ENCODE data around the gene TSKS.

TSKS gene

GRCh38 chr19:49803529-49803856 lies 40.4 kb upstream of the TSKS start:
- Mint-ChIP-seq H3K27me3 (ENCODE audit: low read depth) (no peaks in the 10 kb centered on the region), H3K9me3 (no peaks in the 10 kb centered on the region), H3K4me1 (peaks cover 22% of the 10 kb centered on the region), H3K27ac (peak overlapping the region; percentile 28 to 89 (median 39)), H3K36me3 (ENCODE audit: low read depth) (peaks cover 31% of the 10 kb centered on the region), H3K4me3 (peak overlapping the region; percentile 36 to 39 (median 38))
- no peak for TF ChIP-seq CTCF (IDR thresholded peaks at IDR 0.05; ENCODE audit: unreplicated experiment in 3 of 3)

- Mint-ChIP-seq H3K9me3 (no peaks in the 10 kb centered on the region), H3K27me3 (ENCODE audit: low read depth) (no peaks in the 10 kb centered on the region), H3K4me1 (peaks cover 21% of the 10 kb centered on the region), H3K4me3 (peak overlapping the region; percentile 75 to 82 (median 82)), H3K36me3 (ENCODE audit: low read depth) (peaks cover 35% of the 10 kb centered on the region), H3K27ac (peak overlapping the region; percentile 39 to 89 (median 80))
- no peak for TF ChIP-seq CTCF (IDR thresholded peaks at IDR 0.05; ENCODE audit: unreplicated experiment in 3 of 3)
Measured at GRCh38 chr19:49802836-49803528, 39.9 kb upstream of the TSKS start.

GRCh38 chr19:49801966-49802661 lies 39.0 kb upstream of the TSKS start:
- H3K36me3 Mint-ChIP-seq (ENCODE audit: low read depth) = peaks cover 42% of the 10 kb centered on the region
- H3K9me3 Mint-ChIP-seq = no peaks in the 10 kb centered on the region
- H3K27me3 Mint-ChIP-seq (ENCODE audit: low read depth) = no peaks in the 10 kb centered on the region
- peak overlapping the region; percentile 74 to 89 (median 80) for H3K27ac Mint-ChIP-seq
- peak overlapping the region; percentile 75 to 82 (median 82) for H3K4me3 Mint-ChIP-seq
- peak; percentile 18 to 34 (median 27) for TF ChIP-seq CTCF (IDR thresholded peaks at IDR 0.05; ENCODE audit: unreplicated experiment in 3 of 3)
- H3K4me1 Mint-ChIP-seq = peaks cover 18% of the 10 kb centered on the region

GRCh38 chr19:49801401-49801888 lies 38.3 kb upstream of the TSKS start:
- H3K27me3 Mint-ChIP-seq (ENCODE audit: low read depth) = no peaks in the 10 kb centered on the region
- H3K27ac Mint-ChIP-seq = no peak overlapping the region
- no peak for TF ChIP-seq CTCF (IDR thresholded peaks at IDR 0.05; ENCODE audit: unreplicated experiment in 3 of 3)
- H3K4me3 Mint-ChIP-seq = peak overlapping the region in 2 of 3 experiments; percentile 28 to 50
- peaks cover 47% of the 10 kb centered on the region for H3K36me3 Mint-ChIP-seq (ENCODE audit: low read depth)
- H3K9me3 Mint-ChIP-seq = no peaks in the 10 kb centered on the region
- H3K4me1 Mint-ChIP-seq = peaks cover 17% of the 10 kb centered on the region

GRCh38 chr19:49800771-49801170 lies 37.7 kb upstream of the TSKS start:
- Mint-ChIP-seq H3K4me3 (peak overlapping the region; percentile 51 to 55 (median 54)), H3K9me3 (no peaks in the 10 kb centered on the region), H3K27ac (no peak overlapping the region), H3K36me3 (ENCODE audit: low read depth) (peaks cover 44% of the 10 kb centered on the region), H3K4me1 (peaks cover 13% of the 10 kb centered on the region), H3K27me3 (ENCODE audit: low read depth) (no peaks in the 10 kb centered on the region)
- no peak for TF ChIP-seq CTCF (IDR thresholded peaks at IDR 0.05; ENCODE audit: unreplicated experiment in 3 of 3)

All from nephron (organoid).